HG03103 (cell line): ENCODE measurements around the gene FBXL13.
"Not testable (repeated sequence)": the region's sequence is repeated elsewhere in the genome, so short reads cannot be mapped to it uniquely, and the experiment has no call there.

Source experiments
- ATAC-seq: cut with Tn5 transposase; IDR thresholded peaks from one replicate; pipeline ENCODE4 v1.9.1; 2021; ENCODE audit warnings: low read depth; ENCODE audit not compliant: unreplicated experiment

The FBXL13 gene

GRCh38 chr7:102873470-102874165 is 201.0 kb downstream of the FBXL13 start:
- no peak for ATAC-seq

GRCh38 chr7:102872460-102872859 is 202.1 kb downstream of the FBXL13 start:
- no peak for ATAC-seq

GRCh38 chr7:102869195-102869594 is 205.4 kb downstream of the FBXL13 start:
- ATAC-seq, result no peak

GRCh38 chr7:102866535-102867215 is 207.9 kb downstream of the FBXL13 start:
- no peak for ATAC-seq

GRCh38 chr7:102864958-102865357 is 209.6 kb downstream of the FBXL13 start:
- ATAC-seq, result no peak

- ATAC-seq, result no peak
Measured at GRCh38 chr7:102860351-102860811, 214.2 kb downstream of the FBXL13 start.

- no peak for ATAC-seq
Measured at GRCh38 chr7:102859799-102860125, 214.8 kb downstream of the FBXL13 start.

- no peak for ATAC-seq
Measured at GRCh38 chr7:102859084-102859798, 215.4 kb downstream of the FBXL13 start.

GRCh38 chr7:102856036-102856435 is 218.6 kb downstream of the FBXL13 start:
- no peak for ATAC-seq

GRCh38 chr7:102849538-102849937 is 225.1 kb downstream of the FBXL13 start:
- no peak for ATAC-seq

- ATAC-seq, result no peak
Measured at GRCh38 chr7:102849079-102849478, 225.5 kb downstream of the FBXL13 start.

GRCh38 chr7:102845346-102845745 is 229.2 kb downstream of the FBXL13 start:
- no peak for ATAC-seq

- peak; percentile 87 for ATAC-seq
Measured at GRCh38 chr7:102843850-102844249, 230.7 kb downstream of the FBXL13 start.

GRCh38 chr7:102842284-102842683 is 232.3 kb downstream of the FBXL13 start:
- no peak for ATAC-seq

- no peak for ATAC-seq
Measured at GRCh38 chr7:102841290-102841689, 233.3 kb downstream of the FBXL13 start.

GRCh38 chr7:102840404-102840803 is 234.2 kb downstream of the FBXL13 start:
- no peak for ATAC-seq

- ATAC-seq, result not testable (repeated sequence)
Measured at GRCh38 chr7:102838572-102839101, 236.0 kb downstream of the FBXL13 start.

GRCh38 chr7:102837802-102838201 is 236.8 kb downstream of the FBXL13 start:
- no peak for ATAC-seq

- no peak for ATAC-seq
Measured at GRCh38 chr7:102836977-102837376, 237.6 kb downstream of the FBXL13 start.

GRCh38 chr7:102836191-102836919 is 238.2 kb downstream of the FBXL13 start:
- ATAC-seq, result no peak

GRCh38 chr7:102834999-102835398 is 239.6 kb downstream of the FBXL13 start:
- peak; percentile 92 for ATAC-seq
